Hepatocyte (in vitro differentiated cells): ENCODE measurements around the gene C19orf12. TPM values are rescaled to one million over a fixed set of nuclear protein-coding genes. Genes with fewer than 3 reads are reported as not detected.

Experiments
- DNase-seq: peaks from one replicate; pipeline ENCODE4 v3.0.0-alpha.2; 2016; ENCODE audit warnings: low spot score
- H2AFZ ChIP-seq: fragments of 200-600 bp; sonication (generic); 2 replicates; pipeline ENCODE4 v1.6.0; 2016; ENCODE audit warnings: antibody characterized with exemption, mild to moderate bottlenecking
- H3K27ac ChIP-seq: fragments of 200-600 bp; sonication (generic); 2 replicates; pipeline ENCODE4 v1.5.1; 2016; ENCODE audit warnings: mild to moderate bottlenecking
- H3K27me3 ChIP-seq: fragments of 200-600 bp; sonication (generic); 2 replicates; pipeline ENCODE4 v1.6.1; 2016
- H3K36me3 ChIP-seq: fragments of 200-600 bp; sonication (generic); replicated peaks from 2 replicates; pipeline ENCODE4 v1.5.1; 2016; ENCODE audit warnings: low read depth; ENCODE audit not compliant: insufficient read depth
- H3K4me1 ChIP-seq: fragments of 200-600 bp; sonication (generic); 2 replicates; pipeline ENCODE4 v1.5.1; 2016; ENCODE audit warnings: mild to moderate bottlenecking, moderate library complexity; ENCODE audit not compliant: insufficient read depth
- H3K4me2 ChIP-seq: fragments of 200-600 bp; sonication (generic); 2 replicates; pipeline ENCODE4 v1.6.0; 2016
- H3K4me3 ChIP-seq: fragments of 200-600 bp; sonication (generic); 2 replicates; pipeline ENCODE4 v1.5.1; 2016; ENCODE audit warnings: mild to moderate bottlenecking
- H3K79me2 ChIP-seq: fragments of 200-600 bp; sonication (generic); 2 replicates; pipeline ENCODE4 v1.6.0; 2017; ENCODE audit warnings: mild to moderate bottlenecking
- H3K9me2 ChIP-seq: fragments of 200-600 bp; sonication (generic); replicated peaks from 2 replicates; pipeline ENCODE4 v1.6.0; 2017; ENCODE audit warnings: mild to moderate bottlenecking; ENCODE audit not compliant: insufficient read depth
- H3K9me3 ChIP-seq: fragments of 200-600 bp; sonication (generic); 2 replicates; pipeline ENCODE4 v1.5.1; 2016; ENCODE audit warnings: low read depth, mild to moderate bottlenecking
- H4K20me1 ChIP-seq: fragments of 200-600 bp; sonication (generic); 2 replicates; pipeline ENCODE4 v1.6.0; 2016; ENCODE audit warnings: mild to moderate bottlenecking; ENCODE audit not compliant: insufficient read depth, poor library complexity, severe bottlenecking
- EZH2 ChIP-seq: fragments of 200-600 bp; sonication (generic); IDR thresholded peaks from 2 replicates; pipeline ENCODE4 v1.6.1; 2016; ENCODE audit warnings: antibody characterized with exemption, mild to moderate bottlenecking, borderline replicate concordance
- EZH2phosphoT487 ChIP-seq: fragments of 200-600 bp; sonication (generic); IDR thresholded peaks from one replicate; pipeline ENCODE4 v1.6.1; 2018; ENCODE audit warnings: antibody characterized with exemption, mild to moderate bottlenecking, low read depth, moderate library complexity; ENCODE audit not compliant: unreplicated experiment, severe bottlenecking
- WGBS: methylation state at CpG from one replicate; pipeline ENCODE4 v1.1.6; 2016; ENCODE audit warnings: low lambda C conversion rate; ENCODE audit errors: missing lambda C conversion rate; 5-methylcytosine and 5-hydroxymethylcytosine counted together
- polyA plus RNA-seq: library from polyadenylated mRNA; unstranded; fragments of >200 nt; fragmentation: Nextera tagmentation; extraction: Ambion mirVana; gene quantifications from 2 replicates; pipeline ENCODE4 v1.2.1, GENCODE V29; 2016
- total RNA-seq: library from RNA; depleted of rRNA; stranded (reverse); fragments of >200 nt; gene quantifications from 2 replicates; pipeline ENCODE4 v1.2.3, GENCODE V29; 2014
- TF ChIP-seq, protein P1 (sequence below): fragments of 200-600 bp; sonication (generic); IDR thresholded peaks from 2 replicates; pipeline ENCODE4 v1.5.1; 2016; ENCODE audit warnings: antibody characterized with exemption, mild to moderate bottlenecking; ENCODE audit not compliant: poor library complexity

The C19orf12 gene
- total and polyA plus RNA-seq, 2 experiments from 2014 or later: 41.5 to 57.2 TPM

DNA sequence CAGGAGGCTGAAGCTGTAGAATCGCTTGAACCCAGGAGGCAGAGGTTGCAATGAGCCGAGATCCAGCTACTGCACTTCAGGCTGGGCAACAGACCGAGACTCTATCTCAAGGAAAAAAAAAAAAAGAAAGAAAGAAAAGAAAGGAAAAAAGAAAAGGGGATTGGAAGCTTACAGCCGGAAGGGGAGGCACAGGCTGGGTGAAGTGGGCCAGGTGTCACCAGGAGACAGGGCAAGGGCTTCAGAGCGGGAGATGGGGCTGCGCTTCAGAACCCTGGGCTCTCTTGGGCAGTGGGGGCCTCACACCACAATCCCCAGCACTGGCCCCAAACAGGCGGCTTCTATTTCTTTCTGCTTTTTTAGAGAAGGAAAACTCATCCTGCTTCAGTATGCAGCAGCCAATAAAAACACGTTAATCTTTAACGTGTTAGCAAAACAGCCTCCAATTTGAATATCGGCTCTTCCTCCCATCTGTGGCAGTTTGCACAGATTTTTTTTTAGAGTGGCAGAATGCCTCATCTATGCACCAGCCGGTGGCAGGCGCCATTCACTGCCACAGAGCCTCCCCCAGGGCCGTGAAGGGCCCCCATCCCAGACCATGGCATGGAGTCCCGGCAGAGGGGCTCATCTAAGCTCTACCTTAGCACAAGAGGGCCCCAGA, 46.6 kb upstream of the C19orf12 start:
- Histone ChIP-seq H3K4me2 (no peak overlapping the region), H3K4me1 (no peaks in the 10 kb centered on the region), H4K20me1 (no peaks in the 10 kb centered on the region), H3K36me3 (no peaks in the 10 kb centered on the region), H3K79me2 (no peaks in the 10 kb centered on the region), H3K27ac (no peak overlapping the region), H2AFZ (no peak overlapping the region), H3K4me3 (no peak overlapping the region), H3K9me3 (no peaks in the 10 kb centered on the region), H3K9me2 (no peaks in the 10 kb centered on the region), H3K27me3 (no peaks in the 10 kb centered on the region)
- WGBS: 84% methylated on average over 14 of the region's 14 CpGs
- DNase-seq: no peak
- TF ChIP-seq EZH2 (no peak), EZH2phosphoT487 (no peak)
- TF ChIP-seq, protein P1, sequence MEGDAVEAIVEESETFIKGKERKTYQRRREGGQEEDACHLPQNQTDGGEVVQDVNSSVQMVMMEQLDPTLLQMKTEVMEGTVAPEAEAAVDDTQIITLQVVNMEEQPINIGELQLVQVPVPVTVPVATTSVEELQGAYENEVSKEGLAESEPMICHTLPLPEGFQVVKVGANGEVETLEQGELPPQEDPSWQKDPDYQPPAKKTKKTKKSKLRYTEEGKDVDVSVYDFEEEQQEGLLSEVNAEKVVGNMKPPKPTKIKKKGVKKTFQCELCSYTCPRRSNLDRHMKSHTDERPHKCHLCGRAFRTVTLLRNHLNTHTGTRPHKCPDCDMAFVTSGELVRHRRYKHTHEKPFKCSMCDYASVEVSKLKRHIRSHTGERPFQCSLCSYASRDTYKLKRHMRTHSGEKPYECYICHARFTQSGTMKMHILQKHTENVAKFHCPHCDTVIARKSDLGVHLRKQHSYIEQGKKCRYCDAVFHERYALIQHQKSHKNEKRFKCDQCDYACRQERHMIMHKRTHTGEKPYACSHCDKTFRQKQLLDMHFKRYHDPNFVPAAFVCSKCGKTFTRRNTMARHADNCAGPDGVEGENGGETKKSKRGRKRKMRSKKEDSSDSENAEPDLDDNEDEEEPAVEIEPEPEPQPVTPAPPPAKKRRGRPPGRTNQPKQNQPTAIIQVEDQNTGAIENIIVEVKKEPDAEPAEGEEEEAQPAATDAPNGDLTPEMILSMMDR: no peak

DNA sequence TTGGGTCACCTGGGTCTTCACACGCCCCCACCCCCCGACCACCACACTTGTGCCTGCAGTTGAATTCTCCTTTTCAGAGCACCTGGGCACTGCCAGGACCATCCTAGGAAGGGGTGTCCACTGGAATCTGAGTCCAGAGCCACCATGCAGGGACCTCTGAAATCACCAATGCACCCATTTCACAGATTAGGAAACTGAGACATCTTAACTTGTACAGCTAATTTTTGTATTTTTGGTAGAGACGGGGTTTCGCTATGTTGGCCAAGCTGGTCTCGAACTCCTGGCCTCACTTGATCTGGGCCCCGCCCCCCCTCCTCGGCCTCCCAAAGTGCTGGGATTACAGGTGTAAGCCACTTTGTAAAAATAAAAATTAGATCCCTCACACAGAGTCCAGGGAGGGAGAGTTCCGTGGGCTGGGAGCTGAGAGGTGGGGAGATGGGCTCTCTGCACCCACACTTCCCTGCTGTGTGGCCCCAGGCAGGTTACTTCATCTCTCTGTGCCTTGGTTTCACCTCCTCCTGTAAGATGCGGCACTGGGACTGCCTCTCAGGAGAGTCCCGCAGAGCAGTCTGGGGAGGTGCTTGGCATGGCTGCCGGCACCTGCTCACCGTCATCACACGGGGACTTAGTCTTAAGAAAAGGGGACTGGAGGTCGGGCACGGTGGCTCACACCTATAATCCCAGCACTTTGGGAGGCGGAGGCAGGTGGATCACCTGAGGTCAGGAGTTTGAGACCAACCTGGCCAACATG, 45.9 kb upstream of the C19orf12 start:
- no peaks in the 10 kb centered on the region for H3K9me2 ChIP-seq
- no peaks in the 10 kb centered on the region for H3K79me2 ChIP-seq
- no peaks in the 10 kb centered on the region for H3K9me3 ChIP-seq
- no peaks in the 10 kb centered on the region for H4K20me1 ChIP-seq
- no peak overlapping the region for H3K4me3 ChIP-seq
- TF ChIP-seq EZH2 (no peak), EZH2phosphoT487 (no peak)
- TF ChIP-seq, protein P1: no peak
- no peaks in the 10 kb centered on the region for H3K27me3 ChIP-seq
- no peak overlapping the region for H3K4me2 ChIP-seq
- no peaks in the 10 kb centered on the region for H3K4me1 ChIP-seq
- no peak for DNase-seq
- H2AFZ ChIP-seq: no peak overlapping the region
- WGBS: 88% methylated on average over 16 of the region's 16 CpGs
- H3K27ac ChIP-seq: no peak overlapping the region
- H3K36me3 ChIP-seq: no peaks in the 10 kb centered on the region

DNA sequence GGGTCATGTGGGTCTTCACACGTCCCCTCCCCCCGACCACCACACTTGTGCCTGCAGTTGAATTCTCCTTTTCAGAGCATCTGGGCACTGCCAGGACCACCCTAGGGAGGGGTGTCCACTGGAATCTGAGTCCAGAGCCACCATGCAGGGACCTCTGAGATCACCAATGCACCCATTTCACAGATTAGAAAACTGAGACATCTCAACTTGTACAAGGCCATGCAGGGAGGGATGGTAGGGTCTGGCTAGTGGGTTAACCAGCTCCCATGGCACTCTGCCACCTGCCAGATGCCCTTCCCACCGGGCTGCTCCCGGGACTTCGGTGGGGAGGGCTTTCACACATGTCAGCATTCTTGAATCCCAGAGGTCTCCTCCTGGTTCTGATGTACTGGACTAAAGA, 44.3 kb upstream of the C19orf12 start:
- Histone ChIP-seq H3K9me2 (no peaks in the 10 kb centered on the region), H3K4me1 (no peaks in the 10 kb centered on the region), H2AFZ (no peak overlapping the region), H3K27ac (no peak overlapping the region), H4K20me1 (no peaks in the 10 kb centered on the region), H3K27me3 (no peaks in the 10 kb centered on the region), H3K4me2 (no peak overlapping the region), H3K4me3 (no peak overlapping the region), H3K79me2 (no peaks in the 10 kb centered on the region), H3K9me3 (no peaks in the 10 kb centered on the region), H3K36me3 (no peaks in the 10 kb centered on the region)
- TF ChIP-seq, protein P1: no peak
- no peak for TF ChIP-seq EZH2
- no peak for TF ChIP-seq EZH2phosphoT487
- DNase-seq: no peak
- 85% methylated on average over 5 of the region's 5 CpGs for WGBS
